Calu3 (cell line): ENCODE measurements around the gene ZDHHC22. TPM values are rescaled to one million over a fixed set of nuclear protein-coding genes. Genes with fewer than 3 reads are reported as not detected.

Experiments
- BruUV-seq: library from RNA; stranded (reverse); fragments of 400-500 nt; replicated peaks from 2 replicates; lab custom pipeline; 2021; lab: Mats Ljungman, UMichigan
- CTCF ChIA-PET: fragments of 300-600 bp; sonication (Branson Sonifier 250); formaldehyde crosslinking; loops from one replicate; lab custom pipeline; 2022; ENCODE audit warnings: antibody characterized with exemption; lab: Charles Lee
- DNase-seq: peaks from one replicate; pipeline ENCODE4 v3.0.0; 2022
- H3K27ac Mint-ChIP-seq: one replicate; pipeline ENCODE4 v1.8.0; 2022; ENCODE audit warnings: mixed read lengths; ENCODE audit not compliant: unreplicated experiment
- H3K27me3 Mint-ChIP-seq: one replicate; pipeline ENCODE4 v1.8.0; 2022; ENCODE audit warnings: mixed read lengths; ENCODE audit not compliant: unreplicated experiment
- H3K36me3 Mint-ChIP-seq: one replicate; pipeline ENCODE4 v1.8.0; 2022; ENCODE audit warnings: mild to moderate bottlenecking, moderate library complexity, mixed read lengths; ENCODE audit not compliant: insufficient read depth, unreplicated experiment
- H3K4me1 Mint-ChIP-seq: one replicate; pipeline ENCODE4 v1.8.0; 2022; ENCODE audit warnings: mild to moderate bottlenecking, low read depth, mixed read lengths; ENCODE audit not compliant: unreplicated experiment
- H3K4me3 Mint-ChIP-seq: one replicate; pipeline ENCODE4 v1.8.0; 2022; ENCODE audit warnings: mild to moderate bottlenecking, low read depth, moderate library complexity, mixed read lengths; ENCODE audit not compliant: unreplicated experiment
- H3K9me3 Mint-ChIP-seq: one replicate; pipeline ENCODE4 v1.8.0; 2022; ENCODE audit warnings: low read depth, mixed read lengths; ENCODE audit not compliant: unreplicated experiment
- CTCF ChIP-seq: fragments of 200-600 bp; IDR thresholded peaks from one replicate; pipeline ENCODE4 v1.8.0; 2022; ENCODE audit warnings: antibody characterized with exemption; ENCODE audit not compliant: unreplicated experiment
- intact Hi-C: fragments of 100-400 bp; cut with micrococcal nuclease; formaldehyde crosslinking; loops from one replicate; pipeline ENCODE4 v1.10.0; 2022; ENCODE audit not compliant: unreplicated experiment
- total RNA-seq: library from RNA; stranded (reverse); gene quantifications from 2 replicates; pipeline ENCODE4 v1.2.3, GENCODE V29; 2022

ZDHHC22 gene
- total RNA-seq, 1 experiment from 2014 or later, result not detected

DNA sequence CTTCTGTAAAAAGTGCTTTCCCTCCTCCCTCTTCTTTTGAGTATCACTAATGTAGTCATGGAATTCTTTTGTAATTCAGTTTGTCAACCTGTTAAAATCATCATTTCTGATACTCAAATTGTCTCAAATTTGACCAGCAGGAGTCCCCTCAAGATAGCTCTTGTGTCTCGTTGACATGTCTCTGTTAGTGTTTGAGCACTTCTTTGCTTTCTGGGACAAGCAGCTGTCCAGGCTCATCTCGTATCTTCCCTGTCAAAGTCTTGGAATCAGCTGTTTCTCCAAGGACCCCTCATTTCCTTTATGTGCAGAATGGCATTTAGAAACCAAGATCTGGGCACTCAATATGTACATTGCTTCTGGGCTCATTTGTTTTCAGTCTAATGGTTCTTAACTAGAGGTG lies 32.8 kb downstream of the ZDHHC22 start:
- H3K27me3 Mint-ChIP-seq, result no peaks in the 10 kb centered on the region
- H3K9me3 Mint-ChIP-seq, result no peaks in the 10 kb centered on the region
- CTCF ChIA-PET, result interaction anchor here (0.7 kb wide), 1 partner anchor 43 kb away, joined by 3 read pairs; no protein-coding TSS in a partner anchor
- no peak overlapping the region for H3K4me3 Mint-ChIP-seq
- no peak overlapping the region for H3K27ac Mint-ChIP-seq
- TF ChIP-seq CTCF, result no peak
- no peaks in the 10 kb centered on the region for H3K4me1 Mint-ChIP-seq
- no TSS peak for BruUV-seq
- intact Hi-C loops, result no loop called here
- DNase-seq, result no peak
- H3K36me3 Mint-ChIP-seq, result peaks cover 7% of the 10 kb centered on the region

DNA sequence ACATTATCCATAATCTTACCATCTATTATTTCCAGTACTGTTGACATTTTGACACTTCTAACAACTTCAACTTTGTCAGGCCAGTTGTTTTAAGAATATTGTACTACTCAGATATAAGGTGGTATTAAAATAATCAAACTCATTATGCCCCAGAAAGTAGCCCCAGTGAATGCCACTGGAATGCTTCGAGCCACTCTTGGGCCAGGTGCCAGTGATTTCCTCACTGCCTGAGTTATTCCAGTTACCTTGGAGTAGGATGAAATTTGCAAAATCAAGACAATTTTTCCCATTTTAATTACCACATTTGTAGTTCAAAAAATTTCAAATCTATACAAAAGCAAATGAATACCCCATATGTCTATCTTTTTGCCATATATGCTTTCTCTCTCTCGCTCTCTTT lies 34.4 kb downstream of the ZDHHC22 start:
- no peak for TF ChIP-seq CTCF
- H3K36me3 Mint-ChIP-seq, result no peaks in the 10 kb centered on the region
- H3K27me3 Mint-ChIP-seq, result no peaks in the 10 kb centered on the region
- H3K9me3 Mint-ChIP-seq, result no peaks in the 10 kb centered on the region
- DNase-seq, result no peak
- intact Hi-C loops, result no loop called here
- CTCF ChIA-PET, result no interaction called here
- H3K4me3 Mint-ChIP-seq, result no peak overlapping the region
- H3K27ac Mint-ChIP-seq, result no peak overlapping the region
- H3K4me1 Mint-ChIP-seq, result no peaks in the 10 kb centered on the region
- no TSS peak for BruUV-seq

DNA sequence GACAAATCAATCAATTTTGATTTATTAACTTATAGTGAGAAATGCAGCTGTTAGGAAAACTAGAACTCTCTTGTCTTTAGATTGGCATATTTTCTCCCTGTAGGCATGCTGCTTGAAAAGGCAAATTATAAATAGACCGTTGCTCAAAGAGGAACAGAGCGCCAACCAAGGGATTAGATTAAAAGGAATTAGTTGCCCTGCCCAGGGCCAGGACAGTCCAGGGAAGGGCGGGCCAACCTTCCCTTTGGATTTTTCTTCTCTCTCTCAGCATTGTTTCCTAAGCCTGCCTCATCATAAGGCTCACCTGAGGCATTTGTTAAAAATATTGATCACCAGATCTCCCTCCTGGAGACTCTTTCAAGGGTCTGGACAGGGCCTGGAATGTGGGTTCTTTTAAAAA lies 34.9 kb downstream of the ZDHHC22 start:
- BruUV-seq, result no TSS peak
- CTCF ChIA-PET, result no interaction called here
- H3K4me3 Mint-ChIP-seq, result no peak overlapping the region
- intact Hi-C loops, result no loop called here
- H3K36me3 Mint-ChIP-seq, result no peaks in the 10 kb centered on the region
- no peak for DNase-seq
- H3K27me3 Mint-ChIP-seq, result no peaks in the 10 kb centered on the region
- H3K27ac Mint-ChIP-seq, result no peak overlapping the region
- H3K4me1 Mint-ChIP-seq, result no peaks in the 10 kb centered on the region
- no peak for TF ChIP-seq CTCF
- H3K9me3 Mint-ChIP-seq, result no peaks in the 10 kb centered on the region

DNA sequence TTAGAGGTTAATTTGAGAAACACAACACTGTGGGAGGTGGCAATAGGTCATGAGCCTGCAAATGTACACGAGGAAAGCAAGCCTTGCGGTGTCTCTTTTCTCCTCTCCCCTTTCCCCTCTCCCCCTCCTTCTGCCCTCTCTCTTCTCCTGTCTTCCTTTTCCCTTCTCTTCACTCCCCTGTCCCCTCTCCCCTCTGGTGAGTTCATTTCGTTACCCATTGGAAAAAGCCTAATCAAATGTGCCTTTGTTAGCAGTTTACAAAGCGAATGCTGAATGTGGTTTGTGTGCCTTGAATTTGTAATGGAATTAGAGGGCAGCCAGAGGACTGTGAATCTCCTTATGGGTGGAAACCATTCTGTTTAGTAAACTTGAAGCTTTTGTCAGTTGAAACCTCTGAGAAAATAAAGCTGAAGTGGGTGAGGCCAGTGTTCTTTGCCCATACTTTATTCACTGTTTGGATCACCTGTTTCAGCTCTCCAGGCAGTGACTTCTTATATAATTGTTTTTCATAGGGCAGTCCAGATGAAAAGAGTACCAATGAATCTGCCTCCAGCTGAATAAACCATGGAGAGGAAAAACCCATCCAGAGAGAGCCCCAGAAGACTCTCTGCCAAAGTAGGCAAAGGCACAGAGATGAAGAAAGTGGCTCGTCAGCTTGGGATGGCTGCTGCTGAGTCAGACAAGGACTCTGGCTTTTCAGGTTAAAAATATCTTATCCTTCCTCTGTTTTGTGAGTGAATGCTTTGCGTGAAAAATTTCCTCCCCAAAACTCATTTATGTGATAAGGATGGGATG lies 36.2 kb downstream of the ZDHHC22 start:
- DNase-seq, result no peak
- H3K9me3 Mint-ChIP-seq, result no peaks in the 10 kb centered on the region
- H3K4me3 Mint-ChIP-seq, result no peak overlapping the region
- no peak overlapping the region for H3K27ac Mint-ChIP-seq
- BruUV-seq, result no TSS peak
- TF ChIP-seq CTCF, result no peak
- H3K36me3 Mint-ChIP-seq, result no peaks in the 10 kb centered on the region
- no peaks in the 10 kb centered on the region for H3K4me1 Mint-ChIP-seq
- intact Hi-C loops, result no loop called here
- no peaks in the 10 kb centered on the region for H3K27me3 Mint-ChIP-seq
- CTCF ChIA-PET, result no interaction called here
